Measurements from ENCODE around the gene NQO2. TPM values are rescaled to one million over a fixed set of nuclear protein-coding genes. Genes with fewer than 3 reads are reported as not detected.

NQO2 gene
- total and polyA plus RNA-seq, 4 experiments from 2014 or later, result 34.2 to 53.1 (median 42.8) TPM

DNA sequence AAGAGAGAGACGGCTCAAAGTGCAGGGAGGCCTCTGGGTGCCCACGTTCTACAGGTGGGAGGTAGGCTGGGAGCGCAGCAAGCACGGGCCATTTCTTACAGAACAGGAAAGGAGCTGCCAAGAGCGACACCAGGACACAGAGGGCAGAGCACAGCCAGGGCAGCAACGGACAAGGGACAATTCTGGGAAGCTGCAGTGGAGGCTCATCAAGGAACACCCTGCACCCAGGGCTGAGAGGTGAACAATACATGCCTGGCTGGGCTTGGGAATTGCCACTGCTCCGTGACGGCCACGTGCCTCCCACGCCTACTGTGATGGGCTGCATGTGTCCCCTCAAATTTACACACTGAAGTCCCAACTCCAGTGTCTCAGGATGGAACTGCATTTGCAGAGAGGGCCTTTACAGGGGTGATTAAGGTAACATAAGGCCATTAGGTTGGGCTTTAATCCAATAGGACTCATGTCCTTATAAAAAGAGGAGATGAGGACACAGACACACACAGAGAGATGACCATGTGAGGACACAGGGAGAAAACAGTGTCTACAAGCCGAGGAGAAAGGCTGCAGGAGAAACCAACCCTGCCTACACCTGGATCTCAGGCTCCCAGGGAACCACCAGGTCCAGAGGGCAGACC lies 41.9 kb upstream of the NQO2 start:
- Histone ChIP-seq H3K36me3 (ENCODE audit: insufficient read depth, low read length) (no peaks in the 10 kb centered on the region), H3K4me1 (ENCODE audit: insufficient read depth, low read length) (no peaks in the 10 kb centered on the region), H3K27ac (ENCODE audit: low read depth, low read length) (no peak overlapping the region), H3K9me3 (ENCODE audit: control insufficient read depth in 1 of 2, low read length in 2 of 2) (no peaks in the 10 kb centered on the region), H3K4me3 (ENCODE audit: low read length in 2 of 2) (no peak overlapping the region), H3K27me3 (ENCODE audit: insufficient read depth, low read length) (no peaks in the 10 kb centered on the region)
- CTCF ChIA-PET (ENCODE audit: partially characterized antibody), result interaction anchor here (1.3 kb wide), 1 partner anchor 29 kb away, joined by 3 read pairs; no protein-coding TSS in a partner anchor
- H3K36me3 Mint-ChIP-seq, result peaks cover 2 to 9% of the 10 kb centered on the region in 2 donors
- no peak overlapping the region for H3K4me3 Mint-ChIP-seq
- peak overlapping the region in 1 of 7 donors; percentile 27 for H3K27ac Mint-ChIP-seq
- H3K9me3 Mint-ChIP-seq, result no peaks in the 10 kb centered on the region
- intact Hi-C loops (cut with micrococcal nuclease), result no loop called here
- no peak for DNase-seq
- POLR2A ChIA-PET (ENCODE audit: partially characterized antibody), result no interaction called here
- no peaks in the 10 kb centered on the region for H3K27me3 Mint-ChIP-seq
- peaks cover 0 to 7% (median 2%) of the 10 kb centered on the region in 4 donors for H3K4me1 Mint-ChIP-seq

- intact Hi-C loops (cut with micrococcal nuclease), result no loop called here
- no peaks in the 10 kb centered on the region for H3K4me1 ChIP-seq (ENCODE audit: insufficient read depth, low read length)
- H3K27ac ChIP-seq (ENCODE audit: low read depth, low read length), result no peak overlapping the region
- H3K4me3 Mint-ChIP-seq, result no peak overlapping the region
- H3K4me1 Mint-ChIP-seq, result peaks cover 0 to 9% (median 2%) of the 10 kb centered on the region in 4 donors
- H3K4me3 ChIP-seq (ENCODE audit: low read length in 2 of 2), result no peak overlapping the region
- no peaks in the 10 kb centered on the region for H3K27me3 Mint-ChIP-seq
- no peaks in the 10 kb centered on the region for H3K9me3 ChIP-seq (ENCODE audit: control insufficient read depth in 1 of 2, low read length in 2 of 2)
- ChIA-PET CTCF (ENCODE audit: partially characterized antibody) (no interaction called here), POLR2A (ENCODE audit: partially characterized antibody) (interaction anchor here (1.8 kb wide), 1 partner anchor 18 kb away, joined by 5 read pairs; no protein-coding TSS in a partner anchor)
- H3K27me3 ChIP-seq (ENCODE audit: insufficient read depth, low read length), result no peaks in the 10 kb centered on the region
- no peaks in the 10 kb centered on the region for H3K9me3 Mint-ChIP-seq
- peak overlapping the region in 1 of 7 donors; percentile 60 for H3K27ac Mint-ChIP-seq
- H3K36me3 Mint-ChIP-seq, result peaks cover 2 to 5% of the 10 kb centered on the region in 2 donors
- H3K36me3 ChIP-seq (ENCODE audit: insufficient read depth, low read length), result no peaks in the 10 kb centered on the region
- no peak for DNase-seq
Measured at GRCh38 chr6:2958331-2958711, 41.4 kb upstream of the NQO2 start.

GRCh38 chr6:2958776-2959175 lies 40.9 kb upstream of the NQO2 start:
- intact Hi-C loops (cut with micrococcal nuclease), result no loop called here
- Mint-ChIP-seq H3K4me3 (no peak overlapping the region), H3K4me1 (peaks cover 0 to 14% (median 4%) of the 10 kb centered on the region in 4 donors), H3K9me3 (no peaks in the 10 kb centered on the region), H3K36me3 (peaks cover 2 to 4% of the 10 kb centered on the region in 2 donors), H3K27ac (no peak overlapping the region), H3K27me3 (no peaks in the 10 kb centered on the region)
- no peaks in the 10 kb centered on the region for H3K36me3 ChIP-seq (ENCODE audit: insufficient read depth, low read length)
- CTCF ChIA-PET (ENCODE audit: partially characterized antibody), result no interaction called here
- no peak for DNase-seq
- no peak overlapping the region for H3K27ac ChIP-seq (ENCODE audit: low read depth, low read length)
- H3K27me3 ChIP-seq (ENCODE audit: insufficient read depth, low read length), result no peaks in the 10 kb centered on the region
- POLR2A ChIA-PET (ENCODE audit: partially characterized antibody), result interaction anchor here (0.7 to 1.8 kb wide), 2 partner anchors 9 to 18 kb away, joined by 3 to 5 read pairs; no protein-coding TSS in a partner anchor
- H3K4me1 ChIP-seq (ENCODE audit: insufficient read depth, low read length), result no peaks in the 10 kb centered on the region
- no peaks in the 10 kb centered on the region for H3K9me3 ChIP-seq (ENCODE audit: control insufficient read depth in 1 of 2, low read length in 2 of 2)
- H3K4me3 ChIP-seq (ENCODE audit: low read length in 2 of 2), result no peak overlapping the region

DNA sequence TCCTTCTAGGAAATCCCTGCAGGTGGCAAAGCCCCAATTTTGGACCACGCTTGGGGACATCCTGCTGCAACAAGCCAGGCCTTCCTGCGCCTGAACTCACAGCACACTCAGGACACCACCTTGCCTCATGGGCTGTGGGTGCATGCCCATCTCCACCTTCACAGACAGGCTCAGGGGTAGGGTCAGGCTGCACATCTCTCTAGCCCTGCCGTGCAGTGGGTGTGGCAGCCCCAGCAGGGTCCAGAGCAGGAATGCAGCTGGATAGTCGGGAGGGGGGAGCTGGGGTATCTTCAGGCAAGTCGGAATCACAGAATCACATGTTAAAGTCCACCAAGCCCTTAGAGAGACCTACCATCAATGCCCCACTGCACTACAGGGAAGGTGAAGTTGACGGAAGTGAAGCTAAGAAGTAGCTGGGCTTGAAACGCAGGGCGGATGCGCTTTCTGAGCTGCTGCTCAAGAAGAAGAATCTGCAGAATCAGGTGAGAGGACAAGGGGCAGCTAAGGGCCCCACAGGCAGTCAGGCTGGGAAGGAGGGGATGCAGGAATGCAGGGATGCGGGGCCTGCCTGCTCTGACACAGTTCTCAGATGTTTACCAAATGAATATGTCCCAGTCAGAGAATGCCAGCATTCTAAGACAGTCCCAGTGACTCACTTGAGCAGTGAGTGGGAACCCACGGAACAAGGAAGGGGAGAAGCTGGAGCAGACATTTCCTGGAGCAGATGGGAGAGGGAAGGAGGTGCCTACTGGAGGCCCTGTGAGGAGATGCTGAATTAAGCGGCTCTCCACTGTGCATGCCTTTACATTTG lies 39.6 kb upstream of the NQO2 start:
- POLR2A ChIA-PET (ENCODE audit: partially characterized antibody), result interaction anchor here (1.8 kb wide), 1 partner anchor 20 kb away, joined by 5 read pairs; no protein-coding TSS in a partner anchor
- intact Hi-C loops (cut with micrococcal nuclease), result no loop called here
- no peak for DNase-seq

GRCh38 chr6:2960935-2961334 lies 38.8 kb upstream of the NQO2 start:
- H3K36me3 ChIP-seq (ENCODE audit: insufficient read depth, low read length), result no peaks in the 10 kb centered on the region
- Mint-ChIP-seq H3K27me3 (no peaks in the 10 kb centered on the region), H3K27ac (no peak overlapping the region), H3K36me3 (peaks cover 0 to 4% of the 10 kb centered on the region in 2 donors), H3K9me3 (no peaks in the 10 kb centered on the region), H3K4me1 (peaks cover 3 to 16% (median 4%) of the 10 kb centered on the region in 4 donors), H3K4me3 (no peak overlapping the region)
- POLR2A ChIA-PET (ENCODE audit: partially characterized antibody), result no interaction called here
- H3K4me3 ChIP-seq (ENCODE audit: low read length in 2 of 2), result no peak overlapping the region
- H3K4me1 ChIP-seq (ENCODE audit: insufficient read depth, low read length), result peaks cover 2% of the 10 kb centered on the region
- H3K9me3 ChIP-seq (ENCODE audit: control insufficient read depth in 1 of 2, low read length in 2 of 2), result no peaks in the 10 kb centered on the region
- CTCF ChIA-PET (ENCODE audit: partially characterized antibody), result no interaction called here
- intact Hi-C loops (cut with micrococcal nuclease), result no loop called here
- no peak for DNase-seq
- no peaks in the 10 kb centered on the region for H3K27me3 ChIP-seq (ENCODE audit: insufficient read depth, low read length)
- no peak overlapping the region for H3K27ac ChIP-seq (ENCODE audit: low read depth, low read length)

More for the DNA sequence above, 39.6 kb upstream of the NQO2 start:
- H3K4me3 ChIP-seq (ENCODE audit: low read length in 2 of 2), result no peak overlapping the region
- CTCF ChIA-PET (ENCODE audit: partially characterized antibody), result no interaction called here
- Mint-ChIP-seq H3K4me3 (peak overlapping the region in 2 of 8 donors; percentile 0 to 5), H3K4me1 (peaks cover 2 to 15% (median 4%) of the 10 kb centered on the region in 4 donors), H3K27me3 (no peaks in the 10 kb centered on the region), H3K27ac (peak overlapping the region in 1 of 7 donors; percentile 23), H3K36me3 (peaks cover 2 to 4% of the 10 kb centered on the region in 2 donors), H3K9me3 (no peaks in the 10 kb centered on the region)
- no peak overlapping the region for H3K27ac ChIP-seq (ENCODE audit: low read depth, low read length)
- no peaks in the 10 kb centered on the region for H3K9me3 ChIP-seq (ENCODE audit: control insufficient read depth in 1 of 2, low read length in 2 of 2)
- H3K27me3 ChIP-seq (ENCODE audit: insufficient read depth, low read length), result no peaks in the 10 kb centered on the region
- H3K36me3 ChIP-seq (ENCODE audit: insufficient read depth, low read length), result no peaks in the 10 kb centered on the region
- no peaks in the 10 kb centered on the region for H3K4me1 ChIP-seq (ENCODE audit: insufficient read depth, low read length)

GRCh38 chr6:2961506-2961905 lies 38.2 kb upstream of the NQO2 start:
- DNase-seq, result no peak
- intact Hi-C loops (cut with micrococcal nuclease), result no loop called here
- CTCF ChIA-PET (ENCODE audit: partially characterized antibody), result no interaction called here
- POLR2A ChIA-PET (ENCODE audit: partially characterized antibody), result no interaction called here
- H3K4me3 ChIP-seq (ENCODE audit: low read length in 2 of 2), result no peak overlapping the region
- H3K4me1 ChIP-seq (ENCODE audit: insufficient read depth, low read length), result peaks cover 7% of the 10 kb centered on the region
- Mint-ChIP-seq H3K4me1 (peaks cover 4 to 22% (median 6%) of the 10 kb centered on the region in 4 donors), H3K9me3 (no peaks in the 10 kb centered on the region), H3K36me3 (peaks cover 0 to 4% of the 10 kb centered on the region in 2 donors), H3K27ac (peak overlapping the region in 1 of 7 donors; percentile 35), H3K4me3 (no peak overlapping the region), H3K27me3 (no peaks in the 10 kb centered on the region)
- H3K9me3 ChIP-seq (ENCODE audit: control insufficient read depth in 1 of 2, low read length in 2 of 2), result no peaks in the 10 kb centered on the region
- H3K27ac ChIP-seq (ENCODE audit: low read depth, low read length), result no peak overlapping the region
- H3K27me3 ChIP-seq (ENCODE audit: insufficient read depth, low read length), result no peaks in the 10 kb centered on the region
- H3K36me3 ChIP-seq (ENCODE audit: insufficient read depth, low read length), result no peaks in the 10 kb centered on the region

- CTCF ChIA-PET (ENCODE audit: partially characterized antibody), result no interaction called here
- H3K4me3 ChIP-seq (ENCODE audit: low read length in 2 of 2), result no peak overlapping the region
- peaks cover 4 to 24% (median 8%) of the 10 kb centered on the region in 4 donors for H3K4me1 Mint-ChIP-seq
- H3K4me3 Mint-ChIP-seq, result no peak overlapping the region
- H3K9me3 Mint-ChIP-seq, result no peaks in the 10 kb centered on the region
- intact Hi-C loops (cut with micrococcal nuclease), result no loop called here
- peaks cover 10% of the 10 kb centered on the region for H3K4me1 ChIP-seq (ENCODE audit: insufficient read depth, low read length)
- POLR2A ChIA-PET (ENCODE audit: partially characterized antibody), result no interaction called here
- H3K36me3 ChIP-seq (ENCODE audit: insufficient read depth, low read length), result no peaks in the 10 kb centered on the region
- H3K9me3 ChIP-seq (ENCODE audit: control insufficient read depth in 1 of 2, low read length in 2 of 2), result no peaks in the 10 kb centered on the region
- no peak for DNase-seq
- no peaks in the 10 kb centered on the region for H3K27me3 Mint-ChIP-seq
- H3K27me3 ChIP-seq (ENCODE audit: insufficient read depth, low read length), result no peaks in the 10 kb centered on the region
- H3K27ac ChIP-seq (ENCODE audit: low read depth, low read length), result no peak overlapping the region
- peak overlapping the region in 1 of 7 donors; percentile 35 for H3K27ac Mint-ChIP-seq
- H3K36me3 Mint-ChIP-seq, result peaks cover 0 to 4% of the 10 kb centered on the region in 2 donors
Measured at GRCh38 chr6:2962004-2962403, 37.7 kb upstream of the NQO2 start.
